Endothelial cell of umbilical vein (primary cell): ENCODE measurements around the gene KRTAP10-1.

Source experiments
- JUN ChIP-seq: IDR thresholded peaks from 2 replicates; pipeline ENCODE4 v1.6.1; 2011; ENCODE audit warnings: borderline replicate concordance, low read depth; ENCODE audit not compliant: insufficient read length, insufficient read depth
- MAX ChIP-seq: IDR thresholded peaks from 2 replicates; pipeline ENCODE4 v1.6.1; 2011; ENCODE audit not compliant: insufficient read depth, insufficient read length
- POLR2AphosphoS5 ChIP-seq: IDR thresholded peaks from 2 replicates; pipeline ENCODE4 v1.6.1; 2012; ENCODE audit warnings: low read depth, mild to moderate bottlenecking, control low read depth, low read length, moderate library complexity; ENCODE audit not compliant: insufficient read depth
- TF ChIP-seq, protein P1 (sequence below), 2 donors: IDR thresholded peaks; 1 replicate in 1 of 2; 2 replicates in 1 of 2; pipeline ENCODE4 v1.5.1; 2011; ENCODE audit warnings: low read length in 2 of 2, mild to moderate bottlenecking in 2 of 2, moderate library complexity in 2 of 2, control low read depth in 1 of 2, inconsistent platforms in 1 of 2, low read depth in 1 of 2; ENCODE audit not compliant: insufficient read depth in 1 of 2; ENCODE audit errors: extremely low read depth in 1 of 2

GRCh38 chr21:44514746-44515358 lies 25.1 kb downstream of the KRTAP10-1 start:
- TF ChIP-seq, protein P1, sequence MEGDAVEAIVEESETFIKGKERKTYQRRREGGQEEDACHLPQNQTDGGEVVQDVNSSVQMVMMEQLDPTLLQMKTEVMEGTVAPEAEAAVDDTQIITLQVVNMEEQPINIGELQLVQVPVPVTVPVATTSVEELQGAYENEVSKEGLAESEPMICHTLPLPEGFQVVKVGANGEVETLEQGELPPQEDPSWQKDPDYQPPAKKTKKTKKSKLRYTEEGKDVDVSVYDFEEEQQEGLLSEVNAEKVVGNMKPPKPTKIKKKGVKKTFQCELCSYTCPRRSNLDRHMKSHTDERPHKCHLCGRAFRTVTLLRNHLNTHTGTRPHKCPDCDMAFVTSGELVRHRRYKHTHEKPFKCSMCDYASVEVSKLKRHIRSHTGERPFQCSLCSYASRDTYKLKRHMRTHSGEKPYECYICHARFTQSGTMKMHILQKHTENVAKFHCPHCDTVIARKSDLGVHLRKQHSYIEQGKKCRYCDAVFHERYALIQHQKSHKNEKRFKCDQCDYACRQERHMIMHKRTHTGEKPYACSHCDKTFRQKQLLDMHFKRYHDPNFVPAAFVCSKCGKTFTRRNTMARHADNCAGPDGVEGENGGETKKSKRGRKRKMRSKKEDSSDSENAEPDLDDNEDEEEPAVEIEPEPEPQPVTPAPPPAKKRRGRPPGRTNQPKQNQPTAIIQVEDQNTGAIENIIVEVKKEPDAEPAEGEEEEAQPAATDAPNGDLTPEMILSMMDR (IDR thresholded peaks at IDR 0.05; ENCODE audit: extremely low read depth in 1 of 2, insufficient read depth in 1 of 2, low read depth in 1 of 2, low read length in 2 of 2), result no peak
- TF ChIP-seq POLR2AphosphoS5 (no peak), JUN (no peak), MAX (no peak)
